ENCODE measurements around the gene TCHP. TPM values are rescaled to one million over a fixed set of nuclear protein-coding genes. Genes with fewer than 3 reads are reported as not detected.

Gene TCHP
- 9.2 and 13.3 TPM in 2 replicates for total RNA-seq

GRCh38 chr12:109899783-109900751 is at the start of gene TCHP:
Gene TCHP (plus strand): TSS chr12:109900274. CDS start chr12:109903027, 2,753 bp downstream.

GRCh38 chr12:109880043-109880931 is 19.8 kb upstream of the TCHP start, which contains the start of gene GLTP:
Gene GLTP (minus strand): TSS chr12:109880541. CDS start chr12:109880374, 167 bp downstream.

Small RNA genes lying within 50 kb of the gene (small RNA-seq; reads per million reads assigned to genes)
- gene RN7SL441P = not detected

Other genes starting within 250 kb of the TCHP start
- under 0.01 and 0.20 TPM in 2 replicates for gene FAM222A, start 186.4 kb upstream of the TCHP start, total RNA-seq
- 0.59 and 1.1 TPM in 2 replicates for gene TRPV4, start 66.9 kb upstream of the TCHP start, total RNA-seq
- 39.7 and 52.6 TPM in 2 replicates for gene GLTP, start 19.7 kb upstream of the TCHP start, total RNA-seq
- 36.4 and 40.7 TPM in 2 replicates for gene GIT2, start 96.1 kb downstream of the TCHP start, total RNA-seq
- gene ANKRD13A, start 99.2 kb downstream of the TCHP start, total RNA-seq = 27.6 and 49.9 TPM in 2 replicates
- 7.6 and 8.5 TPM in 2 replicates for gene C12orf76, start 148.2 kb downstream of the TCHP start, total RNA-seq
- gene IFT81, start 224.1 kb downstream of the TCHP start, total RNA-seq = 11.5 and 14.3 TPM in 2 replicates